OCI-LY7 (cell line): Measurements from ENCODE around the gene CNDP1.

Experiments
- EZH2phosphoT487 ChIP-seq: fragments of 200-600 bp; sonication (generic); IDR thresholded peaks from 2 replicates; pipeline ENCODE4 v1.6.1; 2018; ENCODE audit warnings: low read depth, borderline replicate concordance, mild to moderate bottlenecking, mixed run types, antibody characterized with exemption, low read length, moderate library complexity, mixed read lengths
- TF ChIP-seq, protein P1 (sequence below): fragments of 200-600 bp; sonication (generic); conservative IDR thresholded peaks from 2 replicates; pipeline ENCODE4 v1.5.1; 2014; ENCODE audit warnings: mild to moderate bottlenecking, antibody characterized with exemption, low read length, moderate library complexity, mixed read lengths

GRCh38 chr18:74589021-74589420 lies 54.7 kb downstream of the CNDP1 start:
- TF ChIP-seq EZH2phosphoT487, result no peak
- TF ChIP-seq, protein P1, sequence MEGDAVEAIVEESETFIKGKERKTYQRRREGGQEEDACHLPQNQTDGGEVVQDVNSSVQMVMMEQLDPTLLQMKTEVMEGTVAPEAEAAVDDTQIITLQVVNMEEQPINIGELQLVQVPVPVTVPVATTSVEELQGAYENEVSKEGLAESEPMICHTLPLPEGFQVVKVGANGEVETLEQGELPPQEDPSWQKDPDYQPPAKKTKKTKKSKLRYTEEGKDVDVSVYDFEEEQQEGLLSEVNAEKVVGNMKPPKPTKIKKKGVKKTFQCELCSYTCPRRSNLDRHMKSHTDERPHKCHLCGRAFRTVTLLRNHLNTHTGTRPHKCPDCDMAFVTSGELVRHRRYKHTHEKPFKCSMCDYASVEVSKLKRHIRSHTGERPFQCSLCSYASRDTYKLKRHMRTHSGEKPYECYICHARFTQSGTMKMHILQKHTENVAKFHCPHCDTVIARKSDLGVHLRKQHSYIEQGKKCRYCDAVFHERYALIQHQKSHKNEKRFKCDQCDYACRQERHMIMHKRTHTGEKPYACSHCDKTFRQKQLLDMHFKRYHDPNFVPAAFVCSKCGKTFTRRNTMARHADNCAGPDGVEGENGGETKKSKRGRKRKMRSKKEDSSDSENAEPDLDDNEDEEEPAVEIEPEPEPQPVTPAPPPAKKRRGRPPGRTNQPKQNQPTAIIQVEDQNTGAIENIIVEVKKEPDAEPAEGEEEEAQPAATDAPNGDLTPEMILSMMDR, result no peak
